A549 treated with Mapracorat at 1 μM for 4 hours (cell line): ENCODE results near the gene MCTP2. TPM values are rescaled to one million over a fixed set of nuclear protein-coding genes. Genes with fewer than 3 reads are reported as not detected.

Source experiments
- total RNA-seq: library from RNA; stranded (reverse); fragments of 200-300 nt; extraction: Qiagen RNA extraction; gene quantifications from 5 replicates; pipeline ENCODE4 v1.2.3, GENCODE V29; 2022

MCTP2 gene
- total RNA-seq: not detected in 5 replicates

GRCh38 chr15:94230883-94231722, at the start of gene MCTP2:
Gene MCTP2 (plus strand): TSS chr15:94231561. CDS start chr15:94298266, 66,705 bp downstream.

